Heart left ventricle (tissue), 13 donors: Measurements from ENCODE around the gene FKBP1A.

Source experiments
- POLR2A ChIP-seq, 2 donors: fragments of 450-650 bp; IDR thresholded peaks; one replicate each; pipeline ENCODE4 v1.6.1; 2017; ENCODE audit warnings: antibody characterized with exemption in 2 of 2, mild to moderate bottlenecking in 2 of 2, moderate library complexity in 2 of 2
- TF ChIP-seq, protein P1 (sequence below), 12 donors: fragments of 200-600 bp; sonication (generic) in 4 of 12; IDR thresholded peaks; one replicate each; pipeline versions ENCODE4 v1.5.0 to v1.8.0; 2018 to 2022; ENCODE audit warnings: antibody characterized with exemption in 12 of 12, mild to moderate bottlenecking in 5 of 12
- donor health status: ischemic (EF 13 %, LVEDD 7.1; RV severe dilation, severe dysfunction).
- donor health status: DM: no; HTN: yes; CAD: no.
- donor health status: DM: no; HTN: no; CAD: no.
- donor health status: ischemic (EF 25% LVEDD 6.9; RV normal size, moderate dysfunction).
- donor health status: ischemic (EF 25% LVEDD 5.7; RV mildly dilated, moderate dysfunction).
- donor health status: ischemic (EF 35%, LVEDD 5.7; RV mildly dilated, moderate dysfunction).
- donor health status: nonischemic (EF 11% LVEDD 7.7; RV severe dilation, severe dysfunction).
- donor health status: DM: yes; HTN: yes; CAD: no.
- donor health status: PGD.
- donor health status: ischemic (EF 29% LVEDD 5.4; RV normal size, mild dysfunction).
- donor health status: nonischemic (EF 23%, LVEDD 6.1; RV moderate dilation, normal function).

DNA sequence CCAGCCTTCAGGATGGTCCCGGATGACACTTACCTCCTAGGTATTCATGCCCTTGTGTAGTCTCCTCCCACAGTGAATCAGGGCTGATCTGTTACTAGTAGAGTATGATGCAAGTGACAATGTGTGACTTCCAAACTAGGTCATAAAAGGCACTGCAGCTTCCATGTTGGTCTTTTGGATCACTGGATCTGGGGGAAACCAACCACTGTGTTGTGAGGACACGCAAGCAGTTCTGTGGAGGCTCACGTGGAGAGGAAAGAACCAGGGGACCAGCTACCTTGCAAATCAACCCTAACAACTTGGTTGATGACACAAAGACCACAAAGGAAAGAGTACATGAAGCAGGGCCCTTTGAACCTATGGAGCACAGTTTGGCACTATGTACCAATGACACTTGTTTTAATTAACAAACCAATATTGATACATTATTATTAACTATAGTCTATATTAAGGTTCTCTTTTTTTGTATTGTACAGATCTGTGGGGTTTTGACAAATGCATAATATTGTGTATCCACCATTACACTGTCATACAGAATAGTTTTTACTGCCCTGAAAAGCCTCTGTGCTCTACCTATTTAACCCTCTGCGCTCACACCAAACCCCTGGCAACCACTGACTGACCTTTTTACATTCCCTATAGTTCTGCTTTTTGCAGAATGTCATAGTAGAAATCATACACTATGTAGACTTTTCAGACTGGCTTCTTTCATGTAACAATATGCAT lies 47.7 kb downstream of the FKBP1A start:
- TF ChIP-seq, protein P1, sequence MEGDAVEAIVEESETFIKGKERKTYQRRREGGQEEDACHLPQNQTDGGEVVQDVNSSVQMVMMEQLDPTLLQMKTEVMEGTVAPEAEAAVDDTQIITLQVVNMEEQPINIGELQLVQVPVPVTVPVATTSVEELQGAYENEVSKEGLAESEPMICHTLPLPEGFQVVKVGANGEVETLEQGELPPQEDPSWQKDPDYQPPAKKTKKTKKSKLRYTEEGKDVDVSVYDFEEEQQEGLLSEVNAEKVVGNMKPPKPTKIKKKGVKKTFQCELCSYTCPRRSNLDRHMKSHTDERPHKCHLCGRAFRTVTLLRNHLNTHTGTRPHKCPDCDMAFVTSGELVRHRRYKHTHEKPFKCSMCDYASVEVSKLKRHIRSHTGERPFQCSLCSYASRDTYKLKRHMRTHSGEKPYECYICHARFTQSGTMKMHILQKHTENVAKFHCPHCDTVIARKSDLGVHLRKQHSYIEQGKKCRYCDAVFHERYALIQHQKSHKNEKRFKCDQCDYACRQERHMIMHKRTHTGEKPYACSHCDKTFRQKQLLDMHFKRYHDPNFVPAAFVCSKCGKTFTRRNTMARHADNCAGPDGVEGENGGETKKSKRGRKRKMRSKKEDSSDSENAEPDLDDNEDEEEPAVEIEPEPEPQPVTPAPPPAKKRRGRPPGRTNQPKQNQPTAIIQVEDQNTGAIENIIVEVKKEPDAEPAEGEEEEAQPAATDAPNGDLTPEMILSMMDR (IDR thresholded peaks at IDR 0.05): no peak
- no peak for TF ChIP-seq POLR2A (IDR thresholded peaks at IDR 0.05)
